ENCODE measurements around the gene KIF9.
"Not testable (repeated sequence)": the region's sequence is repeated elsewhere in the genome, so short reads cannot be mapped to it uniquely, and the experiment has no call there.

The KIF9 gene

DNA sequence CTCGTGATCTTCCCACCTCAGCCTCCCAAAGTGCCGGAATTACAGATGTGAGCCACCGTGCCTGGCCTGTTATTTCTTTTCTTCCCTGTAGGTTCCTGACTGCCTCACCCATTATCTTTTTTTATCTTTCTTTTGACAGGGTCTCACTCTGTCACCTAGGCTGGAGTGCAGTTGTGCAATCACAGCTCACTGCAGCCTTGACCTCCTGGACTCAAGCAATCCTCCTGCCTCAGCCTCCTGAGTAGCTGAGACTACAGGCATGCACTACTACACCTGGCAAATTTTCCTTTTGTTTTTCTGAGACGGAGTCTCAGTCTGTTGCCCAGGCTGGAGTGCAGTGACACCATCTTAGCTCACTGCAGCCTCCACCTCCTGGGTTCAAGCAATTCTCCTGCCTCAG lies 100.9 kb downstream of the KIF9 start:
- DNase-seq (ENCODE audit: low spot score), result not testable (repeated sequence)

DNA sequence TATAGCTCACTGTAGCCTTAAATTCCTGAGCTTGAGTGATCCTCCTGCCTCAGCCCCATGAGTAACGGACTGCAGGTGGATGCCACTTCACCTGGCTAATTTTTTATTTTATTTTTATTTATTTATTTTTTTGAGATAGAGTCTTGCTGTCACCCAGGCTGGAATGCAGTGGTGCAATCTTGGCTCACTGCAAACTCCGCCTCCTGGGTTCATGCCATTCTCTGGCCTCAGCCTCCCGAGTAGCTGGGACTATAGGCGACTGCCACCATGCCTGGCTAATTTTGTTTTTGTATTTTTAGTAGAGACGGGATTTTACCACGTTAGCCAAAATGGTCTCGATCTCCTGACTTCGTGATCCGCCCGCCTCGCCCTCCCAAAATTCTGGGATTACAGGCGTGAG lies 102.6 kb downstream of the KIF9 start:
- not testable (repeated sequence) for DNase-seq (ENCODE audit: low spot score)
